HG02678 (cell line): ENCODE measurements around the gene NOTCH2.

ENCODE experiments used
- ATAC-seq: cut with Tn5 transposase; IDR thresholded peaks from one replicate; pipeline ENCODE4 v1.9.1; 2021; ENCODE audit warnings: mild to moderate bottlenecking, moderate library complexity; ENCODE audit not compliant: unreplicated experiment

NOTCH2 gene

DNA sequence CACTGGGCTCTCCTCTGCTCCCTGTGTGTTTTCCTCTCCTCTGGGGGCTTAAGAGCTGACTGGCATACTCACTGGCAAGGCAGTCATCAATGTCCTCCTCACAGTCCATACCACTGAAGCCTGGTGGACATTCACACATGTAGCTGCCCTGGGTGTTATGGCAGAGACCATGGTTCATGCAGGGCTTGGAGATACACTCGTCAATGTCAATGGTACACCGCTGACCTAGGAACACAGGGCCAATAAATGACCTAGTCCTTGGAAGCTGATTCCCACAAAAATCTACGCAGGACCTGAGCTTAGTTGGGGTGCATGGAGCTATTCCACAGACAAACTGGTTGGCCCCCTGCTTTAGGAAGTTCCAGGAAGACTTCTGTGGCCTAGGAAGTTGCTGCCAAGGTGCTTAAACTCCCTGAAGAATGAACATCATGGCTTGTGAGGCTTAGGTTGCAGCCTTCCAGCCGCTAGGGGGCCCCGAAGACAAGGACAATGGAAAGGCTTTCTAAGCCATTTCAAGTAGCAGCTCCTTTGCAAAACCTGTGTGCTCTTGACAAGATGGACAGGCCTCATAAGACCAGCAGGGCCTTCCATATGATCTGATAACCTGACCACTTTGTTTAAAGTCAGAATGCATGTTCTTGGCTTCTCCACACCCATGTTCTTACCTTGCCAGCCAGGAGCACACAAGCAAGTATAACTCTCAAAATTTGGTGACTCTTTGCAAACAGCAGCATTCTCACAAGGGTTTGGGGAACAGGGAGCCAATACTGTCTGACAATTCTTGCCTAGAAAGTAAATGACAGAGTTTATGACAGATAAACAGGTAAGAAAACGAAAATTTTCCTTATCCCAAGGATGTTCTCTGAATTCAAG, 120.9 kb downstream of the NOTCH2 start:
- peak; percentile 80 for ATAC-seq

DNA sequence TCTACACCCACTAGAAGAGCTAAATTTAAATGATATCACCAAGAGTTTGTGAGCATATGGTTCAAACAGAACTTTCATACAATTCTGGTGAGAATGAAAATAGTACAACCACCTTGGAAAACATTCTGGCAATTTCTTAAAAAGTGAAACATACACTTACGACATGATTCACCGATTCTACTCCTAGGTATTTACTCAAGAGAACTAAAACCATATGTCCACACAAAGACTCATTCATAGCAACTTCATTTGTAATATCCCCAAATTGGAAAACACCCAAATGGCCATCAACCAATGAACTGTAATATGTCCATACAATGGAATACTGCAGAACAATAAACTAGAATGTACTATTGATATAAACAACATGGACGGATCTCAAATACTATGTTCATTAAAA, 122.0 kb downstream of the NOTCH2 start:
- no peak for ATAC-seq

DNA sequence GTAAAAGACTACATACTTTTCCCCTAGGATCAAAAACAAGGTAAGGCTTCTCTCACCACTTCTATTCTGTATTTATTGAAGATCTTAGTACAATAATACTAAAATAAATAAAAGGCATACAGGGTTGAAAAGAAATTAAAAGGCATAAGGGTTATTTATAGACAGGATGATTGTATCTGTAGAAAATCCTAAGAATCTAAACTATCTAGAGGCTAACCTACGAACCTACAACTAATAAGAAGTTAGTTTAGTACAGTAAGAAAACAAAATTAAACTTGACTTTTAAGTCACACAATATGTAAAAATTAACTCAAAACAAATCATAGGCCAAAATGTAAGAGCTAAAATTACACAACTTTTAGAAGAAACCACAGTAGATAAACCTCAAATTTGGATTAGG, 122.7 kb downstream of the NOTCH2 start:
- ATAC-seq: no peak

DNA sequence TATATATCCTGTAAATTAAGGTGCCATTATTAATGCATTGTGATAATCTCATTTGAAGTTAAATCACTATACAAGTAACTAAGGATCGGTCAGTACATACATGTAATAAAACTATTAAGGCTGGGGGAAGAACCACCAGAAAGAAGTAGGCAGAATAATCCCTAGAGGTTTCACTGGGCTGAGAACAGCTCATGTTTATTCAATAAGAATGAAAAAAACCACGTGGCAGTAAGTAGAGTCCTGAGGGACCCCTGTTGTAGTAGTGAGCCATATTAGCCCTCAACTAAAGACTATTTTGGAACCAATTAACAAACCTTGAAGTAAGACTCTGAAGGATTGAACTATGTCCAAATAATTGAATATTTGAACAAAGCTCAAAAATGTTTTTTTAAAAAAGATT, 126.2 kb downstream of the NOTCH2 start:
- ATAC-seq: no peak

DNA sequence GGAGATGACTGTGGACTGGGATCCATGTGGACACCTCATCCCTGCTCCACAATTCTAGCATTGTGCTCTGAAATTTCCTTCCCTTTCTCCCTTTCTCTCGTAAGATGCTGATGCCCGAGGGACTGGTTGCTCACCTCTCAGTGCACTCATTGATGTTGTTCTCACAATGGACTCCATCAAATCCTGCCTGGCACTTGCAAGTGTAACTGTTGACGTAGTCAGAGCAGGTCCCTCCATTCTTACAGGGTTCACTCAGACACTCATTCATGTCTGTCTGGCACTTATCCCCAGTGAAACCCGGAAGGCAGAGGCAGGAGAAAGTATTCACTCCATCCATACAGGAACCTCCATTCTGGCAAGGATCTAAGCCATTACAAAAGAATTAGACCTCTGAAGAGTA, 128.1 kb downstream of the NOTCH2 start:
- no peak for ATAC-seq

DNA sequence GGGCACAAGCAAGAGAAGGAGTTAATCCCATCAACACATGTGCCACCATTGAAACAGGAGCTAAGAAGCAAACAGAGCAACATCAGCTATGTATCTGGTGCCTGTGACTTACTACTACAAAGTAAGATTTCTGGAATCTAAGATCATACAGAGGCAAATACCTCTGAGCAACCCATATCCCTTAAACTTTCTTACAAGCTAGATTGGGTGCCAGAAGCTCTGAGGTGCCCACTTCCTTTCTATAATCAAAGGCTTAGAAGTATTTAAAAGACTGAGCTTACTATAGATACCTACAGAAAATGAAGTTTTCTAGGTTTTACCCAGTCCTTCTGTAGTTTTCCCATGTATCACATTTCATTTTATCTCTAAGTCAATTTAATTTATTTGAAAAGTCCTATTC, 128.8 kb downstream of the NOTCH2 start:
- ATAC-seq: no peak

DNA sequence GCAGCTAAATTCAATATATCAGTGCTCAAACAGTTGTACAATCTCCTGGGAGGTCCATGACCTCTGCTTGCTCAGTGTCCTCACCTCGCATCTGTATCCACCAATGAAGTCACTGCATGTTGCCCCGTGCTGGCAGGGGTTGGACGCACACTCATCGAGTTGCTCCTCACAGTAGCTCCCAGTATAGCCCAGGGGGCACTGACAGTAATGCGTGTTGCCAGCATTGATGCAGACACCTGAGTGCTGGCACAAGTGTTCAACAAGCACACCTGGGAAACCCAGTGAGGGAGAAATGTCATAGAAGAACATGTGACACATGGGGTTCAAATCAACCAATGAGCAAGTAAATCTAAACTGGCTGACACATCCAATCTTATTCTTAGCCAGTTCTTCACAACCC, 132.3 kb downstream of the NOTCH2 start:
- ATAC-seq: no peak

DNA sequence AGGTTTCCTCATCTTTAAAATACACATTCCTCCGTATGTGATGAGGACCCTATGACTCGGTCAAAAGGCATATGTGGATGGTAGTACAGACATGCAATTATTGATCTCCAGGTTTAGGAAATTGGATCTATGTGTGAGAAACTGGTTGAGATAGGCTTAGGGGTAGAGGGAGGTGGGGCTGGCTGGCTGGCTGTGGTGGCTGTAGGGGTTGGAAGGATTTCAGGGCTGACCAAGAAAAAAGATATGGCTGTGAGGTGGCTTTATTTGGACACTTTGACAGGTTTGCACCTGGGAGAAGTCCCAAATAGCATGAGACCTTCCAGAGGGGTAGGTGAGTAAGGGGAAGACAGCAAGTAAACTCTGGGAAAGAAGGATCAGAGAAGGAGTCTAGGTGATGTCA, 133.5 kb downstream of the NOTCH2 start:
- no peak for ATAC-seq

DNA sequence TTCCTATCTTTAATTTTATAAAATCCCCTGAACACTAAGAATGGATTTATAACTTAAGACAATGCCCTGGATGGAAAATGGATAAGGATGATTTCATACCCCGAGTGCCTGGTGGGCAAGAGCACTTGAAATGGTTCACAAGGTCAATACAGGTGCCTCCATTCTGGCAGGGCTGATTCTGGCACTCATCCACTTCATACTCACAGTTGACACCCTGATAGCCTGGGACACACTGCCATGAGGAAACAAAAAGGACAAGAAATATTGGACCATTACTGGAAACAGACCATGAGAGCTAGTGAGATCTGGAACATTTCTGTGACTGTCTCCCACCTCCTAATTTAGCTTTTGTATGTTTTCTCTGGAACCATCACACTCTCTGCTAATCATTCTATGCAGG, 134.1 kb downstream of the NOTCH2 start:
- ATAC-seq: no peak

DNA sequence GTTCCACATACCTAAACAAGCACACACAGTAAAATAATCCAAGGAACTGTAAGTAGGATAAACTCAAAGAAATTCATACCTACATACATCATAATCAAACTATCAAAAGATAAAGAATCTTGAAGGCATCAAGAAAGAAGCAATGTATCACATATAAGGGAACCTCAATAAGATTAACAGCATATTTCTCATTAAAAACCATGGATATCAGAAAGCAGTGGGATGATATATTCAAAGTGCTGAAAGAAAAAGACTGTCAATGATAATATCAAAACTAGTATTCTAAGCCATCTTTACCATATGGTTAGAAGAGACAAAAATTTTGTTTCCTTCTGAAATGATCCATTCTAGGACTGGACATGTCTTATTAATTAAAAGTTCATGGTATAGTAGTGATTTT, 136.1 kb downstream of the NOTCH2 start:
- no peak for ATAC-seq

DNA sequence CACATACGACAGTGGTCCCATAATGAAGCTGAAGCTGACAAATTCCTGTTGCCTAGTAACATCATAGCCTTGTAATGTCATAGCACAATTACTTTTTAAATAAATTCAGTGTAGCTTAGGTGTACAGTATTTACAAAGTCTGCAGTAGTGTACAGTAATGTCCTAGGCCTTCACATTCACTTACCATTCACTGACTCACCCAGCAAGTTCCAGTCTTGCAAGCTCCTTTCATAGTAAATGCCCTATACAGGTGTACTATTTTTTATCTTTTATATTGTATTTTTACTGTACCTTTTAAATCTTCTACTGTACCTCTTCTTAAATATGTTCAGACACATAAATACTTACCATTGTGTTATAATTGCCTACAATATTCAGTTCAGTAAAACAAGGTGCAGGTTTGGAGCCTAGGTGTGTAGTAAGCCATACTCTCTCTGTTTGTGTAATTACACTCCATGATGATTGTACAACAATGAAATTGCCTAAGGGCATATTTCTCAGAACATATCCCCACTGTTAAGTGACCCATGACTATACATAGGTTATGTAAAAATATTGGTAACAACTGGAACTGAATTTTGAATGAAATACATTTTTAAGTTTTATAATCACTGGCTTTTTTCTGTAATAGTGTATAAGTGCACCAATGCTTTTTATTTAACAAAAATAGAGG, 139.7 kb downstream of the NOTCH2 start:
- no peak for ATAC-seq

DNA sequence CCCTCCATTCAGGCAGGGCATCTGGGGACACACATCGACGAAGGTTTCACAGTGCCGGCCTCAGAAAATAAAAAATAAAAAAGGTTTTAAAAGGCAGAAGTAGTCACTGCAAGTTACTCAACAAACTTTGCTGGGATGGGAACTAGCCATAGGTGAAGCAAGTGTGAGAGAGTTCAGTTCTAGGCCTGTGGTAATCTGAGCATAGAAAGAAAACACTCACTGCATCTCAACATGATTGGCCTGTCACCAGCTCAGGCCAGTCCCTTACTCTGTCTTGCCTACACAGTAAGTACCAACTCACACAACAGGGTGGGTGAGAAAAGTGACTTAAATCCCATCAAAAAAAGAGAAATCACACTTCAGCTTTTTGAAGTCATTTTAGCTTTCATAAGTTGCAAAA, 142.9 kb downstream of the NOTCH2 start:
- no peak for ATAC-seq

DNA sequence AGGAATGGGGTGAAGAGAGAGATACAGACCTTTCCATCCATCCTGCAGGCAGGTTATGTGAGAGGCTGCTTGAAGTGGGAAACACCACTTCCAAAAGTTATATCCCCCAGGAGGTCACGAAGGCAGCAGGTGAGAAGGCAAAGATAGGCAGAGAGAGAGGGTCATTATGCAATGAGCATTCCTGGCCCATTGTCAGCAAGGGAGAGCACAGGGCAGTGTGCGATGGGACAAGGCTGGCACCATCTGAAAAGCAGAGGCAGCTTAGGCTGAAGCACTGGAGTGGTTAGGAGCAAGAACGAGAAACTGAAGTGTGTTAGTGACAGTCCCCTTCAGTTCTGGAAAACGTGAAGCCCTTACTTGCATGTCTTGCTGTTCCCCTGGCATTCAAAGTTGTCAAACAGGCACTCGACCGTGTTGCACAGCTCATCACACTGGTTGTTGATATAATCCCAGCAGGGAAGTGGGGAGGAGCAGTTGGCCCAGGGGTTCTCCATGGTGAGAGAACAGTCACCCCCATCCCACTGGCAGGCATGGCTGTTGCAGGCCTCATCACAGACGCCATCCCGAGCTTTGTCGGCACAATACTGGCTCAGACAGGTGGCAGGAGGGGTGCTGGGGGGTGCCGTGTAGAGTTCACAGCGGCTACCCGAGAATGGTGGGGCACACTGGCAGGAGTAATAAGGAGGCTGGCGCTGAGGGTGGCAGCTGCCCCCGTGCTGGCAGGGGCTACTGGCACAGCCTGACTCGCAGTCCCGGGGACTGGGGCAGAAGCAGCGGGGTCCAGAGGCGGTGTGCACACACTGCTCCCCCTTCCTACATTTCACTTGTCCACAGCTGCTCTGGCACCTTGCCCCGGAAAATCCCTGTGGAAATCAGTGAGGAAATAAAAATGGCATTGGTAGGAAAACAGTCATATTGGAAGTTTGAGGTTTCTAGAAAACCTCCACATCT, 144.2 kb downstream of the NOTCH2 start:
- ATAC-seq: no peak

DNA sequence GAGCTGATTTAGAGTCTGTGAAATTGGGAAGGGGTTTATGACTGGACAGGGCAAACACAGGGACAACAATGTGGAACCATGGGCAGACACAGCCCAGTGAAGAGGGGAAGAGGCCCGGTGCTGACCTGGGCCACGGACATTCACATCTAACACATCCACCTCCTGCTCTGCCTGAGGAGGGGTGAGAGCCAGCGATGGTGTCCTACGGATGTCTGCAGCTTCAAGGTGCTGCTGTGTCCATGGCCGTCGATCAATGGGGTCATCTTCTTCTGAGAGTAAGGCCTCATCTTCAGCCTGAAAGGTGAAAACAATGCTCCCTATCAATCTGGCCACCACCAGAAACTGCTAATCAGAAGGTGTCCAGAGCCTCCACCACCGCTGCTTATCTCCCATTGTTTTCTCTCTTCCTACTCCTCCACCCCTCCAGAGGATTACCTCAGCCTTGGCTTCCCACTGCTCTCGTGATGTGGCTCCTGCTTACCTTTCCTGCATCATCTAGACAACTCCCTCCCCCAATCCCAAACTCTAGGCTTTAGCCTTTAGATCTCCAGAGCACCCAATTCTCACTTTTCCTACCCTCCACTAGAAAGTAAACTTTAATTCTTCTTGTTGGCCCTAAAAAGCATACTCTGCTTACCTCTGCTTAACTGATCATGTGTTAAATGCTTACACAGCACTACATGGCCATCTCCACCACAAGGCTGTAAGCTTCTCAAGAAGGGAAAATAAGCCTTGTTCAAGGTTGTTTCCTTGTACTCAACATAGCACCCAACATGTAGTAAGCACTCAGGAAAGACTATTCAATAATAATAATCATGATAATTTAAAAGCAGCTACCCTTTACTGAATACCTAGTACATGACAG, 149.1 kb downstream of the NOTCH2 start:
- ATAC-seq: no peak

DNA sequence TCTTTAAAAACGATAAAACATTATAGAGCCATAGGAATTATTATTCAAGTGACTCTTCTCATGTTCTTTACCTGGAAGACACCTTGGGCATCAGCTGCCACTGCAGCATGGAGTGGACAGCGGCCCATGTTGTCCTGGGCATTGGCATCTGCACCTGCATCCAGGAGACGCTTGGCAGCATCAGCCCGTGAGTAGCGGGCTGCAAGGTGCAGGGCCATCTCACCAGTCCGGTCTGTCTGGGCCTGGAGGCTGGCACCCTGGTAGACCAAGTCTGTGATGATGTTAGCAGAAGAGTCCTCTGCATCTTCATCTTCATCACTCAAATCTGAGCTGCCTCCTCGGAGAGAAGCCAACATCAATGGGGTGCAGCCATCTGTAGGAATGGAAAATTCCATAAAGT, 150.2 kb downstream of the NOTCH2 start:
- ATAC-seq: no peak

DNA sequence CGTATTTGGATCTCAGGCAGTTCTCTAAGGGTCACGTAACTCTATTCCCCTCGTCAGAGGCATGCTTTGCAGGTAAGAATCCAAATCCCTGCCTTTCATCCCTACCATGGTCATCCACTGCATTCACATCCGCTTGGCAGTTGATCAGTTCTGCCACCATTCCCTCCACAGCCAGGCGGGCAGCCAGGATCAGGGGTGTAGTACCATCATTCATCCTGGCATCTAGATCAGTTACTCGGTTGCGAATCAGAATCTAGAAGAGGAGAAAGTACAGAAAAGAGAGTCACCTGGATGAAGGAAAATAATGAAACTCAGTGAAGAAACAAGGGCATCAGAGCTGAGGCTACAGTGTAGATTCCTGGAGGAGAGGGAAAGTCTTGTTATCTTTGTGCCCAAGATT, 151.2 kb downstream of the NOTCH2 start:
- no peak for ATAC-seq

DNA sequence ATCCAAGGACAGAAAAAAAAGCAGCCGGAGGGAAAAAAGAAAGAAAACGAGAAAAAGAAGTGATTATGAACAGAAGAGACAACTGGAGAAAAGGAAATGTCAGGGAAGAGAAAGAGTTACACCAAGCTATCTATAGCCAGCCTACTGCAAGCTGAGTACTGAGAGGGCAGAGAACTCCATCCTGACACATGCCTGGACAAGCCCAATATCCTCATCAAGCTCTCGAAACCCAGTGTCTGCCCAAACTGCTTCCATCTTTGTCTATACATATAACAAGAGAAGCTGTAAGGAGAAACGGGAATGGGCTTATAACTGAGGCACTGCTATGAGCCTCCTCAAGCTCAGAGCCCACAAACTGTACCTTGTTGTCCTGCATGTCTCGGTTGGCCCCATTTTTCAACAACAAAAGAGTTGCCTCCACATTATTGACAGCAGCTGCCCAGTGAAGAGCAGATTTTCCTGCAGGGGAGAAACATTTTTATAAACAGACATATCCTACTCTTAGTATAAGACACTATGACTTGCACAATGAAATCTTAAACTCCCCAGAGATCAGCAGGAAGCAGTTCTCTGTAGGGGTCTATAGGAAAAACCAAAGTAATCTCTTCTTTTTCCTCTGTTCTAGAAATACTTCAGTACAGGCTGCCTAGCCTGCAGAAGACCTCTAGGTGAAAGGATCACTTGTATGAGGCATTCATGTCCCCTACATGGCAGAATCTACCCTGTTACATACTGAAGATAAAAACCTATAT, 152.0 kb downstream of the NOTCH2 start:
- no peak for ATAC-seq

DNA sequence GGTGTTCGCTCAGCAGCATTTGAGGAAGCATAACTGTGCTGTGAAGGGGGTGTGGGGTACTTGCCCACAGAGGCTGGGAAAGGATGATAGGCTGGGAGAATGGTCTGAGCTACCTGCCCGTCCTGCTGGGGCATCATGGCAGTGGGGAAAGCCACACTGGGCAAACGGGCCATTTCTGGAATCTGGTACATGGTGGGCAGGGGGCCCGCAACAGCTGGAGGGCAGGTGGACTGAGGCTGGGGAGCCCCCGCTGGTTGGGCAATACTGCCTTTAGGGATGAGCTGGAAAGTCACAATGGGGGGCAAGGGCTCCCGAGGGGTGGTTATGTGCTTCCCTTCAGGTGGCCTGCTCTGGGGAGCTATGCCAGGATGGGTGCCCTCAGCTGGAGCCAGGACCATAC, 153.9 kb downstream of the NOTCH2 start:
- no peak for ATAC-seq

DNA sequence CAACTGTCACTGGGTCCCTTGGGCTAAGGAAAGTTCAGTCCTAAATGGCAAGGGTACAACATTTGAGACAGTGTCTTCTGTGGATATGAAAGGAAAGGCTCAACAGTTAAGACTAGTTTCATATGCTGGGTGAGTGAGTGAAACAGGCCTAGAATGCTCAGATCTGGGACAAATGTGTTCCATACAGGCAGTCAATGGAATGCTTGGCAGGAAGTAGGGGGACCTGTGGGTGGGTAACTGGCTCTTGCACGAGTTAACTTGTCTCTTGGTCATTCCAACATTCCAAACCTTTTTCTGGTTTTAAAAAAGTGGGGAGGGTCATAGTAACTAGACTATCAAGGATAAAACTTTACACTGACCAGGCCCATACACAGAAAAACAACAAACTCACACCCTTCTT, 155.4 kb downstream of the NOTCH2 start:
- no peak for ATAC-seq

DNA sequence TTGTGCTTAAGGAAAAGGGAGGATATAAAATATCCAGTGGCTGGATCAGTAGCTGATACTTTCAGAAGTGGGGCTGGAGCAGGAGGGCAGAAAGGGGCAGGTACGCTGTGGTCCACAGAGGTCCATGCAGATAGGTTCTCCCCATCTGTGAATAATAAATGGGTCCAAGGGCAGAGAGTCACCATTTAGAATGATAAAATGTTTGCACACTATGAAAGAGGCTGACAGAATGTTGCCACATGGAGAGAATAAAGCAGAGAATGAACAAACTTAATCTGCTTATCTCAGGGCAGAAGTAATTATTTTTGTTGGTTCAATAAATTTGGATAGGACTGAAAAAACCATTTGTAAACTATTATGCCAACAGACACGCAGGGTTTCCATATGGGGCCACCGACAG, 156.5 kb downstream of the NOTCH2 start:
- ATAC-seq: no peak
